Caki2 (cell line): ENCODE results near the gene AUH. TPM values are rescaled to one million over a fixed set of nuclear protein-coding genes. Genes with fewer than 3 reads are reported as not detected.
A peak's percentile ranks its signal among the peaks of the same experiment; 100 is the strongest.

Experiments
- DNase-seq: peaks from one replicate; pipeline ENCODE4 v3.0.0-alpha.2; 2015; ENCODE audit warnings: low read depth
- in situ Hi-C: cut with HindIII; loops from 2 replicates; pipeline ENCODE4 v1.10.0; 2016; ENCODE audit warnings: low sequenced_read_pairs, low pct_unique_long_range_greater_than_20kb, mixed read lengths
- total RNA-seq: library from RNA; depleted of rRNA; stranded (reverse); fragments of >200 nt; shearing (Covaris generic); gene quantifications from 2 replicates; pipeline ENCODE4 v1.2.3, GENCODE V29; 2014; ENCODE audit warnings: low replicate concordance

Gene AUH
- total RNA-seq, 1 experiment from 2014 or later = 12.1 TPM

GRCh38 chr9:91274949-91275492 is 86.7 kb downstream of the AUH start:
- DNase-seq = no peak
- in situ Hi-C loops = no loop called here

- peak; percentile 33 for DNase-seq
- in situ Hi-C loops = no loop called here
These were observed 87.7 kb downstream of the AUH start for GRCh38 chr9:91273853-91274552.

GRCh38 chr9:91271156-91271555 is 90.6 kb downstream of the AUH start:
- no peak for DNase-seq
- in situ Hi-C loops = no loop called here

GRCh38 chr9:91269907-91270491 is 91.7 kb downstream of the AUH start:
- in situ Hi-C loops = no loop called here
- no peak for DNase-seq

- in situ Hi-C loops = no loop called here
- no peak for DNase-seq
These were observed 95.3 kb downstream of the AUH start for GRCh38 chr9:91266448-91266847.

GRCh38 chr9:91265514-91265913 is 96.2 kb downstream of the AUH start:
- no peak for DNase-seq
- in situ Hi-C loops = no loop called here

GRCh38 chr9:91261417-91261816 is 100.3 kb downstream of the AUH start:
- DNase-seq = no peak
- in situ Hi-C loops = no loop called here

- in situ Hi-C loops = no loop called here
- no peak for DNase-seq
These were observed 102.6 kb downstream of the AUH start for GRCh38 chr9:91259162-91259561.

- in situ Hi-C loops = no loop called here
These were observed 103.3 kb downstream of the AUH start for GRCh38 chr9:91258451-91258850.

GRCh38 chr9:91256235-91256634 is 105.5 kb downstream of the AUH start:
- in situ Hi-C loops = no loop called here
- no peak for DNase-seq

More at GRCh38 chr9:91258451-91258850, 103.3 kb downstream of the AUH start:
- DNase-seq = no peak

GRCh38 chr9:91255327-91255726 is 106.4 kb downstream of the AUH start:
- in situ Hi-C loops = no loop called here
- no peak for DNase-seq

GRCh38 chr9:91253488-91253887 is 108.2 kb downstream of the AUH start:
- in situ Hi-C loops = no loop called here
- no peak for DNase-seq

GRCh38 chr9:91248707-91249106 is 113.0 kb downstream of the AUH start:
- in situ Hi-C loops = no loop called here
- no peak for DNase-seq

GRCh38 chr9:91247278-91247677 is 114.4 kb downstream of the AUH start:
- in situ Hi-C loops = no loop called here

GRCh38 chr9:91246846-91247245 is 114.9 kb downstream of the AUH start:
- in situ Hi-C loops = no loop called here
- DNase-seq = no peak

More at GRCh38 chr9:91247278-91247677, 114.4 kb downstream of the AUH start:
- DNase-seq = no peak

- DNase-seq = no peak
These were observed 116.0 kb downstream of the AUH start for GRCh38 chr9:91245431-91246313.

GRCh38 chr9:91243029-91243428 is 118.7 kb downstream of the AUH start:
- no peak for DNase-seq
- in situ Hi-C loops = no loop called here

More at GRCh38 chr9:91245431-91246313, 116.0 kb downstream of the AUH start:
- in situ Hi-C loops = no loop called here

GRCh38 chr9:91241909-91242308 is 119.8 kb downstream of the AUH start:
- in situ Hi-C loops = no loop called here
- DNase-seq = peak; percentile 19
